ENCODE data around the gene KIF12. TPM values are rescaled to one million over a fixed set of nuclear protein-coding genes. Genes with fewer than 3 reads are reported as not detected.

Gene KIF12
- total and polyA plus RNA-seq, 2 experiments from 2014 or later: 4.2 to 4.3 TPM

GRCh38 chr9:114072184-114073140 is 26.6 kb downstream of the KIF12 start:
- Mint-ChIP-seq H3K27ac (no peak overlapping the region), H3K4me3 (no peak overlapping the region), H3K9me3 (no peaks in the 10 kb centered on the region), H3K36me3 (ENCODE audit: low read depth) (no peaks in the 10 kb centered on the region), H3K27me3 (ENCODE audit: insufficient read depth, low read depth, poor library complexity) (peaks cover 4% of the 10 kb centered on the region), H3K4me1 (peaks cover 5% of the 10 kb centered on the region; the same call in 2 of the 3 replicates)
- no peak for TF ChIP-seq ZNF462 (CRISPR knock-in tag; IDR thresholded peaks at IDR 0.05)
- peak; percentile 35 to 68 for TF ChIP-seq CTCF (conservative IDR thresholded peaks at IDR 0.05; ENCODE audit: low read depth in 2 of 2)
- Histone ChIP-seq H3K27me3 (ENCODE audit: insufficient read depth) (no peaks in the 10 kb centered on the region), H3K9me2 (ENCODE audit: insufficient read depth) (peaks cover 8% of the 10 kb centered on the region; the same call in 1 of the 2 replicates), H3F3A (replicated peaks; ENCODE audit: low read depth) (no peaks in the 10 kb centered on the region), H3K27ac (ENCODE audit: low read depth) (no peak overlapping the region), H3K79me2 (replicated peaks; ENCODE audit: insufficient read depth) (no peaks in the 10 kb centered on the region), H3K36me3 (ENCODE audit: insufficient read depth) (no peaks in the 10 kb centered on the region), H3K4me2 (no peak overlapping the region), H3K4me1 (ENCODE audit: insufficient read depth) (no peaks in the 10 kb centered on the region), H3K4me3 (no peak overlapping the region), H4K20me1 (replicated peaks; ENCODE audit: insufficient read depth) (no peaks in the 10 kb centered on the region), H2AFZ (0 out of 2 replicates have a peak overlapping the region, but pooled peaks have one; percentile 52)
- peak; percentile 49 for DNase-seq (ENCODE audit: low spot score)
- peak; percentile 67 for ATAC-seq
